ENCODE data around the gene MATN1. TPM values are rescaled to one million over a fixed set of nuclear protein-coding genes. Genes with fewer than 3 reads are reported as not detected.

MATN1 gene
- polyA plus RNA-seq, 5 donors = 0.30 to 0.97 (median 0.49) TPM

- no peak for DNase-seq
These were observed 34.8 kb upstream of the MATN1 start for GRCh38 chr1:30758121-30758688.

GRCh38 chr1:30757352-30758120 is 34.2 kb upstream of the MATN1 start, which contains the start of gene LAPTM5:
TSS of gene LAPTM5 (minus strand) at chr1:30757774. CDS start at chr1:30757745, 29 bp downstream.
- DNase-seq = no peak

- DNase-seq = no peak
These were observed 33.4 kb upstream of the MATN1 start for GRCh38 chr1:30756545-30757351.

- DNase-seq = no peak
These were observed 32.8 kb upstream of the MATN1 start for GRCh38 chr1:30756206-30756544.

GRCh38 chr1:30755746-30756145 is 32.4 kb upstream of the MATN1 start:
- DNase-seq = no peak

GRCh38 chr1:30755334-30755733 is 31.9 kb upstream of the MATN1 start:
- no peak for DNase-seq

- DNase-seq = no peak
These were observed 31.3 kb upstream of the MATN1 start for GRCh38 chr1:30754684-30755171.

- DNase-seq = no peak
These were observed 30.3 kb upstream of the MATN1 start for GRCh38 chr1:30753660-30754123.

- no peak for DNase-seq
These were observed 29.7 kb upstream of the MATN1 start for GRCh38 chr1:30753118-30753517.

- DNase-seq = no peak
These were observed 29.2 kb upstream of the MATN1 start for GRCh38 chr1:30752651-30752908.

- DNase-seq = no peak
These were observed 28.7 kb upstream of the MATN1 start for GRCh38 chr1:30751830-30752650.

GRCh38 chr1:30750731-30751291 is 27.4 kb upstream of the MATN1 start:
- DNase-seq = no peak

- no peak for DNase-seq
These were observed 26.6 kb upstream of the MATN1 start for GRCh38 chr1:30749691-30750583.

GRCh38 chr1:30748699-30749401 is 25.5 kb upstream of the MATN1 start:
- no peak for DNase-seq

GRCh38 chr1:30748098-30748698 is 24.8 kb upstream of the MATN1 start:
- DNase-seq = no peak

- no peak for DNase-seq
These were observed 23.9 kb upstream of the MATN1 start for GRCh38 chr1:30747033-30748008.

- no peak for DNase-seq
These were observed 23.0 kb upstream of the MATN1 start for GRCh38 chr1:30746212-30747032.
